A549 (cell line): ENCODE results near the gene SKOR1. TPM values are rescaled to one million over a fixed set of nuclear protein-coding genes. Genes with fewer than 3 reads are reported as not detected.

ENCODE experiments used
- ATAC-seq, 2 experiments: fragments of 200-7000 bp in 1 of 2; fragments of >200 bp in 1 of 2; cut with Nextera tagmentation in 1 of 2; cut with Tn5 transposase in 1 of 2; 3 replicates each; pipeline versions ENCODE4 v1.8.0 to v1.9.1; 2018 to 2020; ENCODE audit warnings: mild to moderate bottlenecking in 1 of 2, moderate library complexity in 1 of 2
- CTCF ChIA-PET: fragments of 300-600 bp; sonication (Branson Sonifier 250); formaldehyde crosslinking; extraction: SDS; loops from one replicate; lab custom pipeline; 2021; ENCODE audit warnings: antibody characterized with exemption, inconsistent platforms; lab: Yijun Ruan, JAX
- POLR2A ChIA-PET: fragments of 350-600 bp; formaldehyde crosslinking; extraction: SDS; loops from one replicate; lab custom pipeline; 2021; ENCODE audit warnings: antibody characterized with exemption, inconsistent platforms; lab: Yijun Ruan, JAX
- DNase-seq, 2 experiments: peaks; one replicate each; pipeline versions ENCODE4 v3.0.0 to v3.0.0-alpha.2; 2011 to 2016; ENCODE audit warnings: low read depth in 1 of 2, low spot score in 1 of 2
- FAIRE-seq: peaks from 2 replicates; lab custom pipeline; 2011; peaks lifted over from hg19 to GRCh38; lab: Jason Lieb, UNC
- H3K27ac ChIP-seq, 2 experiments: fragments of >200 bp; sonication (Bioruptor Twin); formaldehyde crosslinking; 3 replicates each; pipeline ENCODE4 v1.5.1; 2016 to 2017
- H3K4me1 ChIP-seq: fragments of >200 bp; sonication (Bioruptor Twin); formaldehyde crosslinking; 3 replicates; pipeline ENCODE4 v1.6.1; 2016
- H3K4me2 ChIP-seq: fragments of >200 bp; sonication (Bioruptor Twin); formaldehyde crosslinking; 3 replicates; pipeline ENCODE4 v1.6.1; 2016
- H3K4me3 ChIP-seq: fragments of >200 bp; sonication (Bioruptor Twin); formaldehyde crosslinking; 3 replicates; pipeline ENCODE4 v1.5.1; 2016
- H3K9me3 ChIP-seq: fragments of >200 bp; sonication (Bioruptor Twin); formaldehyde crosslinking; 3 replicates; pipeline ENCODE4 v1.6.1; 2016
- ATOH8 ChIP-seq: fragments of 250-450 bp; sonication (Bioruptor Pico); IDR thresholded peaks from 2 replicates; pipeline ENCODE4 v1.5.0; 2020; ENCODE audit warnings: low read depth, mild to moderate bottlenecking, moderate library complexity
- CEBPB ChIP-seq, 2 experiments: fragments of >200 bp in 1 of 2; sonication (Bioruptor Twin) in 1 of 2; formaldehyde crosslinking in 1 of 2; IDR thresholded peaks; 2 replicates each; pipeline ENCODE4 v1.6.1; 2012 to 2016
- CHD2 ChIP-seq: fragments of 150-350 bp; IDR thresholded peaks from 2 replicates; pipeline ENCODE4 v1.6.1; 2014; ENCODE audit warnings: low read length; ENCODE audit not compliant: partially characterized antibody
- CHD4 ChIP-seq: fragments of 200-600 bp; sonication (generic); IDR thresholded peaks from 2 replicates; pipeline ENCODE4 v1.6.1; 2016; ENCODE audit warnings: antibody characterized with exemption, mild to moderate bottlenecking, borderline replicate concordance
- CTCF ChIP-seq: fragments of >200 bp; sonication (Bioruptor Twin); formaldehyde crosslinking; IDR thresholded peaks from 3 replicates; pipeline ENCODE4 v1.5.1; 2016
- E2F6 ChIP-seq: IDR thresholded peaks from 2 replicates; pipeline ENCODE4 v1.6.1; 2012; ENCODE audit warnings: low read depth, borderline replicate concordance
- EHF ChIP-seq: fragments of 250-450 bp; sonication (Bioruptor Pico); IDR thresholded peaks from 2 replicates; pipeline ENCODE4 v1.5.0; 2020; ENCODE audit warnings: mild to moderate bottlenecking
- GATA3 ChIP-seq: IDR thresholded peaks from 2 replicates; pipeline ENCODE4 v1.6.1; 2012; ENCODE audit warnings: borderline replicate concordance
- HOXB13 ChIP-seq: fragments of 250-450 bp; sonication (Bioruptor Pico); IDR thresholded peaks from 2 replicates; pipeline ENCODE4 v1.5.0; 2020; ENCODE audit warnings: low read depth, mild to moderate bottlenecking, moderate library complexity
- MAX ChIP-seq: IDR thresholded peaks from 2 replicates; pipeline ENCODE4 v1.6.1; 2012
- MAZ ChIP-seq: fragments of 150-350 bp; IDR thresholded peaks from 2 replicates; pipeline ENCODE4 v1.6.1; 2014; ENCODE audit warnings: antibody characterized with exemption, low read depth, low read length, borderline replicate concordance
- MYC ChIP-seq: IDR thresholded peaks from 2 replicates; pipeline ENCODE4 v1.6.1; 2012; ENCODE audit warnings: mild to moderate bottlenecking, inconsistent platforms, low read length, improper control_type of control experiment, borderline replicate concordance
- PBX3 ChIP-seq: IDR thresholded peaks from 2 replicates; pipeline ENCODE4 v1.6.1; 2012
- RAD21 ChIP-seq, 2 experiments: fragments of >200 bp in 1 of 2; sonication (Bioruptor Twin) in 1 of 2; formaldehyde crosslinking in 1 of 2; IDR thresholded peaks in 1 of 2; conservative IDR thresholded peaks in 1 of 2; 2 replicates in 1 of 2; 3 replicates in 1 of 2; pipeline ENCODE4 v1.6.1; 2012 to 2018; ENCODE audit warnings: inconsistent platforms in 1 of 2
- RARB ChIP-seq: fragments of 250-450 bp; sonication (Bioruptor Pico); IDR thresholded peaks from 2 replicates; pipeline ENCODE4 v1.8.0; 2021; ENCODE audit warnings: mild to moderate bottlenecking, moderate library complexity
- RCOR1 ChIP-seq: fragments of 150-350 bp; IDR thresholded peaks from 2 replicates; pipeline ENCODE4 v1.6.1; 2014; ENCODE audit warnings: antibody characterized with exemption, low read length, low read depth
- RFX5 ChIP-seq: fragments of 450-650 bp; IDR thresholded peaks from 2 replicates; pipeline ENCODE4 v1.7.1; 2014; ENCODE audit warnings: antibody characterized with exemption, mild to moderate bottlenecking, moderate library complexity
- RNF2 ChIP-seq: fragments of 200-600 bp; sonication (generic); IDR thresholded peaks from 2 replicates; pipeline ENCODE4 v1.6.1; 2016; ENCODE audit warnings: low read depth, mild to moderate bottlenecking, antibody characterized with exemption, moderate library complexity, borderline replicate concordance
- SMC3 ChIP-seq: fragments of >200 bp; sonication (Bioruptor Twin); formaldehyde crosslinking; IDR thresholded peaks from 3 replicates; pipeline ENCODE4 v1.6.1; 2018; ENCODE audit warnings: inconsistent platforms
- SREBF2 ChIP-seq: fragments of 450-650 bp; IDR thresholded peaks from 2 replicates; pipeline ENCODE4 v1.6.1; 2014; ENCODE audit warnings: mild to moderate bottlenecking, moderate library complexity
- TFCP2L1 ChIP-seq: fragments of 250-450 bp; sonication (Bioruptor Pico); IDR thresholded peaks from 2 replicates; pipeline ENCODE4 v1.5.0; 2021; ENCODE audit warnings: mild to moderate bottlenecking
- WGBS: methylation state at CpG from one replicate; pipeline ENCODE4 v1.1.6; 2017; ENCODE audit errors: missing lambda C conversion rate; 5-methylcytosine and 5-hydroxymethylcytosine counted together
- polyA plus RNA-seq, 4 experiments: library from polyadenylated mRNA; depleted of rRNA in 3 of 4; stranded (reverse); fragments of >200 nt; fragmentation: RNase III in 1 of 4; extraction: RNeasy Plus Mini Kit Qiagen cat#74134 plus additional on column Dnase treatment in 1 of 4; gene quantifications; 2 replicates in 3 of 4; 3 replicates in 1 of 4; pipeline ENCODE4 v1.2.3, GENCODE V29; 2011 to 2017

SKOR1 gene
- polyA plus RNA-seq, 2 of the 4 experiments (the other 2 are of a cell fraction) = 0.03 to 0.05 TPM

GRCh38 chr15:67833710-67834511 lies 8.6 kb downstream of the SKOR1 start:
- POLR2A ChIA-PET = no interaction called here
- H3K27ac ChIP-seq = peak overlapping the region; percentile 31 to 65; a peak in 4 of 6 replicates
- H3K9me3 ChIP-seq = no peaks in the 10 kb centered on the region
- peak overlapping the region; percentile 53 for H3K4me3 ChIP-seq
- ATAC-seq (peak; percentile 47 to 77), FAIRE-seq (no peak), DNase-seq (peak; percentile 48 to 75)
- peak overlapping the region; percentile 99 for H3K4me2 ChIP-seq
- peaks cover 14% of the 10 kb centered on the region for H3K4me1 ChIP-seq
- CTCF ChIA-PET = interaction anchor here (0.7 to 5.3 kb wide), 10 partner anchors 8 to 887 kb away, joined by 3 to 67 read pairs (median 8); partner anchors contain the start of gene SKOR1
- WGBS = 6% methylated on average over 38 of the region's 44 CpGs
- no peak for TF ChIP-seq RARB (CRISPR knock-in tag)
- TF ChIP-seq SREBF2 = no peak
- no peak for TF ChIP-seq HOXB13 (CRISPR knock-in tag)
- 0 out of 2 replicates have a peak, but pooled peaks have one; percentile 29 for TF ChIP-seq E2F6
- peak; percentile 70 for TF ChIP-seq SMC3
- peak; percentile 52 to 75 for TF ChIP-seq RAD21 (conservative IDR thresholded peaks at IDR 0.05 in 1 of 2, IDR thresholded peaks at IDR 0.05 in 1 of 2)
- no peak for TF ChIP-seq ATOH8 (CRISPR knock-in tag)
- TF ChIP-seq GATA3 = no peak
- TF ChIP-seq EHF (CRISPR knock-in tag) = no peak
- no peak for TF ChIP-seq PBX3
- TF ChIP-seq MYC = no peak
- no peak for TF ChIP-seq RNF2
- TF ChIP-seq CEBPB (IDR thresholded peaks at IDR 0.05) = no peak
- TF ChIP-seq CHD2 = no peak
- TF ChIP-seq CTCF = peak; percentile 55
- no peak for TF ChIP-seq RCOR1
- no peak for TF ChIP-seq RFX5
- no peak for TF ChIP-seq MAZ
- TF ChIP-seq CHD4 = no peak

- POLR2A ChIA-PET = no interaction called here
These were observed 9.4 kb downstream of the SKOR1 start for GRCh38 chr15:67834581-67835296.

More at GRCh38 chr15:67834581-67835296, 9.4 kb downstream of the SKOR1 start:
- CTCF ChIA-PET = interaction anchor here (0.6 to 5.3 kb wide), 15 partner anchors 9 to 888 kb away, joined by 3 to 67 read pairs (median 4); partner anchors contain the start of gene SKOR1
- TF ChIP-seq RCOR1 (no peak), E2F6 (0 out of 2 replicates have a peak, but pooled peaks have one; percentile 26), TFCP2L1 (CRISPR knock-in tag) (no peak), RFX5 (no peak), MAX (0 out of 2 replicates have a peak, but pooled peaks have one; percentile 28)
- Histone ChIP-seq H3K27ac (0 out of 6 replicates have a peak overlapping the region, but pooled peaks of 1 of the 2 experiments have one; percentile 17), H3K4me1 (peaks cover 18% of the 10 kb centered on the region), H3K9me3 (no peaks in the 10 kb centered on the region), H3K4me2 (peak overlapping the region; percentile 99), H3K4me3 (peak overlapping the region; percentile 53)
- FAIRE-seq (no peak), DNase-seq (no peak), ATAC-seq (0 out of 6 replicates have a peak, but pooled peaks of 1 of the 2 experiments have one; percentile 2)
- WGBS = 52% methylated on average over 57 of the region's 59 CpGs
